HEK293T (cell line): ENCODE measurements around the gene DGKH.

Source experiments
- CTCF ChIA-PET: fragments of 350-600 bp; formaldehyde crosslinking; extraction: SDS; loops from one replicate; lab custom pipeline; 2021; ENCODE audit warnings: antibody characterized with exemption, inconsistent platforms; lab: Yijun Ruan, JAX
- POLR2A ChIA-PET: fragments of 350-600 bp; formaldehyde crosslinking; extraction: SDS; loops from one replicate; lab custom pipeline; 2020; ENCODE audit warnings: antibody characterized with exemption, inconsistent platforms; lab: Yijun Ruan, JAX
- DNase-seq: peaks from one replicate; pipeline ENCODE4 v3.0.0; 2012; ENCODE audit warnings: mixed read lengths; ENCODE audit errors: extremely low spot score
- ARNT ChIP-seq: fragments of 450-650 bp; IDR thresholded peaks from 2 replicates; pipeline ENCODE4 v1.6.1; 2017; ENCODE audit warnings: mild to moderate bottlenecking
- BHLHE40 ChIP-seq: fragments of 450-650 bp; IDR thresholded peaks from 2 replicates; pipeline ENCODE4 v1.6.1; 2016; ENCODE audit warnings: mild to moderate bottlenecking, moderate library complexity, borderline replicate concordance
- CTBP1 ChIP-seq: fragments of 450-650 bp; IDR thresholded peaks from 2 replicates; pipeline ENCODE4 v1.6.1; 2016; ENCODE audit warnings: borderline replicate concordance
- ELF4 ChIP-seq: fragments of 450-650 bp; IDR thresholded peaks from 2 replicates; pipeline ENCODE4 v1.6.1; 2017; ENCODE audit warnings: antibody characterized with exemption
- FOXA1 ChIP-seq: fragments of 450-650 bp; IDR thresholded peaks from 2 replicates; pipeline ENCODE4 v1.6.1; 2016; ENCODE audit warnings: mild to moderate bottlenecking
- FOXK2 ChIP-seq: fragments of 450-650 bp; IDR thresholded peaks from 2 replicates; pipeline ENCODE4 v1.6.1; 2016; ENCODE audit warnings: mild to moderate bottlenecking
- FOXM1 ChIP-seq: fragments of 450-650 bp; IDR thresholded peaks from 2 replicates; pipeline ENCODE4 v1.6.1; 2017; ENCODE audit warnings: mild to moderate bottlenecking, borderline replicate concordance
- HDGF ChIP-seq: fragments of 450-650 bp; IDR thresholded peaks from 2 replicates; pipeline ENCODE4 v1.6.1; 2017; ENCODE audit warnings: antibody characterized with exemption, borderline replicate concordance
- L3MBTL2 ChIP-seq: fragments of 450-650 bp; conservative IDR thresholded peaks from 2 replicates; pipeline ENCODE4 v1.6.1; 2016; ENCODE audit warnings: mild to moderate bottlenecking
- LEF1 ChIP-seq: fragments of 450-650 bp; IDR thresholded peaks from 2 replicates; pipeline ENCODE4 v1.6.1; 2017; ENCODE audit warnings: mild to moderate bottlenecking, borderline replicate concordance
- NFRKB ChIP-seq: fragments of 450-650 bp; IDR thresholded peaks from 2 replicates; pipeline ENCODE4 v1.6.1; 2016; ENCODE audit warnings: mild to moderate bottlenecking, moderate library complexity
- SP1 ChIP-seq: fragments of 450-650 bp; IDR thresholded peaks from 2 replicates; pipeline ENCODE4 v1.6.1; 2017
- SUZ12 ChIP-seq: fragments of 450-650 bp; IDR thresholded peaks from 2 replicates; pipeline ENCODE4 v1.6.1; 2016; ENCODE audit warnings: mild to moderate bottlenecking
- TARDBP ChIP-seq: fragments of 450-650 bp; IDR thresholded peaks from 2 replicates; pipeline ENCODE4 v1.6.1; 2016
- ZNF384 ChIP-seq: fragments of 450-650 bp; IDR thresholded peaks from 2 replicates; pipeline ENCODE4 v1.6.1; 2016
- TF ChIP-seq, protein P1 (sequence below): fragments of 450-650 bp; IDR thresholded peaks from 2 replicates; pipeline ENCODE4 v1.6.1; 2016

Gene DGKH

DNA sequence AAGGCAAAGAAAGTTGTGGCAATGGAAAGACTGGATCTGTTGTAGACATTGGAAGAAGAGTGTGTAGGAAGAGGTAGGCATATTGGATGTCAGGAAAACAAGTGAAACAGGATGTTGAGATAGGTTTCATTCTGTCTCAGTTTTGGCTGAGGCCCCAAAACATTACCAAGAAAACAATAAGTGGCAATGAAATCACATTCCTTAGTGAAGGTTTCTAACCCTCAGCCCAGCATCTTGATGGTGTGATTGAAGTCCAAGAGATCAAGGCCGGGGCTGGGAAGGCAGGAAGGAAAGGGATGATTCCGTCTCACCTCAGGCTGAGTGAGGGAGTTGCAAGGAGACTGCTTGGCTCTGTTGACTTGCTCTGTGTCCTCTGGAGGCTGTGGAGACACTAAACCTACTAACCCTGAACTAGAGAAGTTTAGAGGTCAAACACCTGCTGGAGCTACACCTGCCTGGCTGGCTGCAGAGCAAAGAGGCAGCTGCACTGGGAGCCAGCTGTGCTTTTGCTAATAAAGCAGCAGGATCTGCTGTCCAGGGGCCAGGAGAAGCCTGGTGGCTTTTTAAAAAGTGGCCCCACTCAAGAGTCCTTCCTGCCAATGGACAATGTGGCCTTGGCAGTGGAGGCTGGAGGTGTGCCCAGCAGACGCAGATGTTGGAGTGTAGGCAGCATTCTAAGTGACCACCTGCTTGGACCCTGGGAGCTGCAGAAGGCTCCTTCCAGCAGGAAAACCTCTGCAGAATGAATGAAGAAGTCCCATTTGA is 53.6 kb downstream of the DGKH start:
- POLR2A ChIA-PET, result no interaction called here
- DNase-seq, result no peak
- TF ChIP-seq HDGF, result no peak
- no peak for TF ChIP-seq NFRKB
- TF ChIP-seq FOXK2, result no peak
- TF ChIP-seq CTBP1, result no peak
- TF ChIP-seq SUZ12, result no peak
- no peak for TF ChIP-seq TARDBP
- TF ChIP-seq, protein P1, sequence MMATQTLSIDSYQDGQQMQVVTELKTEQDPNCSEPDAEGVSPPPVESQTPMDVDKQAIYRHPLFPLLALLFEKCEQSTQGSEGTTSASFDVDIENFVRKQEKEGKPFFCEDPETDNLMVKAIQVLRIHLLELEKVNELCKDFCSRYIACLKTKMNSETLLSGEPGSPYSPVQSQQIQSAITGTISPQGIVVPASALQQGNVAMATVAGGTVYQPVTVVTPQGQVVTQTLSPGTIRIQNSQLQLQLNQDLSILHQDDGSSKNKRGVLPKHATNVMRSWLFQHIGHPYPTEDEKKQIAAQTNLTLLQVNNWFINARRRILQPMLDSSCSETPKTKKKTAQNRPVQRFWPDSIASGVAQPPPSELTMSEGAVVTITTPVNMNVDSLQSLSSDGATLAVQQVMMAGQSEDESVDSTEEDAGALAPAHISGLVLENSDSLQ, result no peak
- no peak for TF ChIP-seq FOXA1
- no peak for TF ChIP-seq SP1
- no peak for TF ChIP-seq ELF4
- no peak for TF ChIP-seq FOXM1
- TF ChIP-seq ZNF384, result no peak
- no peak for TF ChIP-seq ARNT
- no peak for TF ChIP-seq L3MBTL2
- TF ChIP-seq LEF1, result no peak
- TF ChIP-seq BHLHE40, result no peak
- CTCF ChIA-PET, result no interaction called here

DNA sequence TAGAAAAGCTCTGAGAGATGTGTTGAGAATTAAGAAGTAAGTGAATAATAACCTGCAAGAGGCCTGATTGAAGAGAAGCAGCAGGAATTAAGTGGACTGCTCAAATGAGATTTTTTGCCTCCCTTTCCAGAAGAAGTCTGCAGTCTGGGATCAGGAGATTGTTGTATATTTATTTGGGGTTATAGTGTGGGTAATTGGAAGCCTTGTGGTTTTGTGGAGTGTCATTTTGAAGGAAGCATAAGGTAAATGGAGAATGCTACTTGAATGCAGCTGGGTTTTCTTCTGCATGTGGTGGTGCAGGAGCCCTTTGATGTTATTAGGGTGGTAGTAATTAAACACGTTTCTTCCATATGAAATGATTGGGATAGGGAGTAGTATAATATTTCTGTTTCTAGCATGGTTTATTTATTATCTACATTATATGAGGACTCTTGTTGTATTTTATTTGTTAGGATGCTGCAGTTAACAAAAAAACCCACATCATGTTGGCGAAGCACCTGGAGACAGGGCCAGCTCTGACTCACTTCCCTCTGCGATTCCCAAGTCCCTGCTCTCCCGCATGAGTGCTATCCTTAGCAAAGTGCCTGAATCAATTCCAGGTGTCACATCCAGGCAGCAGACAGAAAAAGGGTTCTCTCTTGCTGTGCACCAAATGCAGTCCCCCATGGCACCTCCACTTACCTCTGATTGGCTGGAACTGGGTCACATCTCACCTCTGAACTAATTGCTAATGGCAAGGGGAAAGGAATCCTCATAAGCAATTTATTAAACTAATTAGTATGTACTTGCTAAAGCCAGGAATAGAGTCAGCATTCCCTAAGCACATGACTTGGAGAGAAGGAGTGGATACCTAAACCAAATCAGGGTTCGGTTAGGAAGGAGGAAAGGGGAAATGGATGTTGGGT is 54.8 kb downstream of the DGKH start:
- ChIA-PET CTCF (no interaction called here), POLR2A (no interaction called here)
- DNase-seq, result no peak
- no peak for TF ChIP-seq CTBP1

DNA sequence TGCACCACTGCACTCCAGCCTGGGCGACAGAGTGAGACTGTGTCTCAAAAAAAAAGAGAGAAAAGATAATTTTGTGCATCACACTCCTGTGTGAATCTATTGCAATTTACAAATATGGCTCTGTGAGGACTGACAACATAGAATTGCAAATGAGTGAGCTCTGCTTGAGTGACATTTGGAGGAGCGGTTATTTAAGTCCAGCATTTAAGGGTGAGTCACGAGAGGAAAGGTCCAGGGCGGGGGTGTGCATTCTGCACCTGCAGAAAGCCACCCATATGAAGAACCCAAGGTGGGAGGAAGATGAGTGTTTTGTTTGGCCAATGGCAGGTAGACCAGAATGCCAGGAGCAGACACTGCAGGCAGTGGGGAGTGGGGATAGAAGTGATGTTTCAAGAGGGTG is 58.5 kb downstream of the DGKH start:
- DNase-seq, result no peak
- TF ChIP-seq TARDBP (no peak), SP1 (no peak), L3MBTL2 (no peak), FOXM1 (no peak), FOXA1 (no peak), BHLHE40 (no peak), ARNT (no peak), HDGF (no peak), FOXK2 (no peak), LEF1 (no peak), NFRKB (no peak), ELF4 (no peak), ZNF384 (no peak)
- ChIA-PET CTCF (no interaction called here), POLR2A (no interaction called here)

DNA sequence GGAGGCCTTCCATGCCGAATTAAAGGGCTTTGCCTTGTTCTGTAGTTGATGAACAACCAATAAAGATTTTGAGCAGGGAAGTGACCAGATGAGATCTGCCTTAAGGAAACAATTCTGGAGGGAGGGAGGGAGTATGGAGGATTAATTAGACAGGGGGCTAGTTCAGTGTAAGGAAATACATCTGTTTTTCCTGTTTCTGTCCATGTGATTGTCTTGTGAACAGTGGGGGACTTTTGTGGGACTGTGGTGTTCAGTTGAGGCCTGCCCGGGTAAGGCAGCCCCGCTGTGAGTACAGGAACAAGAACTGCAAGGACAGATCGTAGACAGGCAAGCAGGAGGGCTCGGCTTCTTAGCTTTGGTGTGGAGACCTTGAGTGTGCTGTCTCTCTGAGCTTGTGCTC is 59.0 kb downstream of the DGKH start:
- DNase-seq, result no peak
- TF ChIP-seq FOXM1 (no peak), ZNF384 (no peak), FOXA1 (no peak), LEF1 (no peak), CTBP1 (no peak)
- TF ChIP-seq, protein P1, result no peak
- ChIA-PET CTCF (no interaction called here), POLR2A (no interaction called here)

DNA sequence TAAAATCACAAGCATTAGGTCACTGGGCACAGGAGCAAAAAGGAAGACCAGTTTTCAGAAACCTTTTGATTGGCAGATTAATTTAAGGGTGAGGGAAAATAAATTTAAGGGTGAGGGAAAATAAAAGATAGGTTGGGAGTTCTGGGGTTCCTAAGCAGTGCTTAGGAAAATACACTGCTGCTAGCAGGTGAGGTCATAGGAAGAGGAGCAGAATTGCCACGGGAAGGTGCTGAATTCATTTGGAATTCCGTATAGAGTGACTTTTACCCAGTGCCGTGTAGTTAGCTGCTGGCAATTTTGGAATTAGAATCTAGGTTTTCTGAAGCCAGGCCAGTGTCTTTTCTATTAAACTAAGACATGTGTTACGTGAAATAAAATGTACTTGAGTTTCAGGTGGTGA is 59.8 kb downstream of the DGKH start:
- TF ChIP-seq, protein P1, result peak; percentile 34; the same call in 1 of the 2 replicates
- no peak for TF ChIP-seq SP1
- ChIA-PET POLR2A (no interaction called here), CTCF (no interaction called here)
- no peak for DNase-seq

DNA sequence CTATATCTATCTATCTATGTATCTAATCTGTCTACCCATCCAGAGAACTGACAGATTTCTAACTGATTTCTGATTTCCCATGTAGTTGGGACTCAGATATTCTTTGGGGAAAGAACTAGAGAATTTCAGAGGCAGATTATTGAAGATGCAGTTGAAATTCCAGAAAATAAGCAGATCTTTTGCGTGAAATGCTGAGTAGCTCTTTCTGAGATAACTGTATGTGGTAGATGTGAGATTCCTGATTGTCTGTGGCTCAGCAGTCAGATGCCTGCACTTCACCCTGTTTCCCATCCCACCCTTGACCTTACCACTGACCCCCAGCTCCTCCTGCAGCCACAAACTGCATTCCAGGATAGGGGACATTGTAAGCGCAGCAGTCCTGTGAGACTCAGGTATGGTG is 61.5 kb downstream of the DGKH start:
- ChIA-PET POLR2A (no interaction called here), CTCF (no interaction called here)
- DNase-seq, result no peak
- TF ChIP-seq ZNF384 (no peak), LEF1 (no peak), CTBP1 (no peak), NFRKB (no peak), BHLHE40 (no peak), FOXA1 (no peak), L3MBTL2 (no peak), ARNT (no peak), HDGF (no peak), FOXM1 (no peak), SP1 (no peak), FOXK2 (no peak), SUZ12 (no peak), TARDBP (no peak), ELF4 (no peak)
- TF ChIP-seq, protein P1, result no peak
